ENCODE measurements around the gene FBXW11. TPM values are rescaled to one million over a fixed set of nuclear protein-coding genes. Genes with fewer than 3 reads are reported as not detected.

The FBXW11 gene
- polyA plus RNA-seq, 1 donor (not counting 4 experiments of a cell fraction or from before 2014, with no cell fraction given) = 48.4 TPM

- Histone ChIP-seq H3K9me3 (ENCODE audit: control insufficient read depth, low read depth, low read length) (peaks cover 5% of the 10 kb centered on the region), H3K4me2 (ENCODE audit: control insufficient read depth, extremely low read depth, insufficient read depth, low read depth, low read length) (no peak overlapping the region), H3K9me1 (ENCODE audit: control insufficient read depth, extremely low read depth, insufficient read depth, low read length) (no peaks in the 10 kb centered on the region), H3K4me3 (ENCODE audit: control insufficient read depth in 2 of 3, extremely low read depth in 1 of 3, insufficient read depth in 2 of 3, low read depth in 1 of 3, low read length in 3 of 3) (no peak overlapping the region), H3K36me3 (ENCODE audit: control insufficient read depth in 2 of 2, extremely low read depth in 1 of 2, insufficient read depth in 2 of 2, low read length in 2 of 2) (peaks cover 2 to 7% of the 10 kb centered on the region in 2 experiments), H2AFZ (ENCODE audit: control insufficient read depth, low read length) (no peak overlapping the region), H3K27ac (ENCODE audit: control insufficient read depth, insufficient read depth, low read length) (no peak overlapping the region), H3K9ac (ENCODE audit: control insufficient read depth, extremely low read depth, insufficient read depth, low read length) (no peak overlapping the region), H3K4me1 (ENCODE audit: control insufficient read depth, extremely low read depth, insufficient read depth, low read length) (peaks cover 12% of the 10 kb centered on the region), H4K20me1 (ENCODE audit: control insufficient read depth, extremely low read depth, insufficient read depth, low read length) (no peaks in the 10 kb centered on the region), H3K27me3 (ENCODE audit: control insufficient read depth, extremely low read depth, insufficient read depth, low read length) (no peaks in the 10 kb centered on the region), H3K79me2 (ENCODE audit: control insufficient read depth, insufficient read depth, low read length) (peaks cover 82% of the 10 kb centered on the region)
- DNase-seq (ENCODE audit: low read depth, low spot score) (no peak), FAIRE-seq (no peak)
- TF ChIP-seq EZH2 (IDR thresholded peaks at IDR 0.05; ENCODE audit: low read length) (no peak), CTCF (optimal IDR thresholded peaks at IDR 0.05 in 1 of 3, IDR thresholded peaks at IDR 0.05 in 1 of 3, conservative IDR thresholded peaks at IDR 0.05 in 1 of 3; ENCODE audit: extremely low read depth in 1 of 3, insufficient read depth in 2 of 3, low read length in 3 of 3) (no peak)
- dilution Hi-C loops (cut with MboI; ENCODE audit: extremely low pct_ligation_motif_present, low sequenced_read_pairs) = no loop called here
Measured at GRCh38 chr5:171981847-171982246, 24.6 kb downstream of the FBXW11 start.

- DNase-seq (ENCODE audit: low read depth, low spot score) (no peak), FAIRE-seq (no peak)
- H3K4me2 ChIP-seq (ENCODE audit: control insufficient read depth, extremely low read depth, insufficient read depth, low read depth, low read length) = no peak overlapping the region
- H3K9ac ChIP-seq (ENCODE audit: control insufficient read depth, extremely low read depth, insufficient read depth, low read length) = no peak overlapping the region
- no peaks in the 10 kb centered on the region for H4K20me1 ChIP-seq (ENCODE audit: control insufficient read depth, extremely low read depth, insufficient read depth, low read length)
- no peak overlapping the region for H3K27ac ChIP-seq (ENCODE audit: control insufficient read depth, insufficient read depth, low read length)
- H3K36me3 ChIP-seq (ENCODE audit: control insufficient read depth in 2 of 2, extremely low read depth in 1 of 2, insufficient read depth in 2 of 2, low read length in 2 of 2) = peaks cover 2 to 5% of the 10 kb centered on the region in 2 experiments
- TF ChIP-seq CTCF (optimal IDR thresholded peaks at IDR 0.05 in 1 of 3, IDR thresholded peaks at IDR 0.05 in 1 of 3, conservative IDR thresholded peaks at IDR 0.05 in 1 of 3; ENCODE audit: extremely low read depth in 1 of 3, insufficient read depth in 2 of 3, low read length in 3 of 3) (no peak), EZH2 (IDR thresholded peaks at IDR 0.05; ENCODE audit: low read length) (no peak)
- no peak overlapping the region for H2AFZ ChIP-seq (ENCODE audit: control insufficient read depth, low read length)
- dilution Hi-C loops (cut with MboI; ENCODE audit: extremely low pct_ligation_motif_present, low sequenced_read_pairs) = no loop called here
- H3K4me1 ChIP-seq (ENCODE audit: control insufficient read depth, extremely low read depth, insufficient read depth, low read length) = peaks cover 14% of the 10 kb centered on the region
- peaks cover 5% of the 10 kb centered on the region for H3K9me3 ChIP-seq (ENCODE audit: control insufficient read depth, low read depth, low read length)
- H3K79me2 ChIP-seq (ENCODE audit: control insufficient read depth, insufficient read depth, low read length) = peaks cover 85% of the 10 kb centered on the region
- H3K27me3 ChIP-seq (ENCODE audit: control insufficient read depth, extremely low read depth, insufficient read depth, low read length) = no peaks in the 10 kb centered on the region
- H3K4me3 ChIP-seq (ENCODE audit: control insufficient read depth in 2 of 3, extremely low read depth in 1 of 3, insufficient read depth in 2 of 3, low read depth in 1 of 3, low read length in 3 of 3) = no peak overlapping the region
- H3K9me1 ChIP-seq (ENCODE audit: control insufficient read depth, extremely low read depth, insufficient read depth, low read length) = no peaks in the 10 kb centered on the region
Measured at GRCh38 chr5:171980792-171981191, 25.6 kb downstream of the FBXW11 start.

All from keratinocyte (primary cell).